Prostate gland (tissue), 2 donors: ENCODE measurements around the gene MEAK7. TPM values are rescaled to one million over a fixed set of nuclear protein-coding genes. Genes with fewer than 3 reads are reported as not detected.

ENCODE experiments used
- DNase-seq: peaks from one replicate; pipeline ENCODE4 v3.0.0-alpha.2; 2019; ENCODE audit warnings: low spot score
- H3K27ac ChIP-seq, 2 donors: fragments of 200-600 bp; sonication (generic); 2 replicates each; pipeline ENCODE4 v1.5.1; 2017 to 2019
- H3K27me3 ChIP-seq: fragments of 200-600 bp; sonication (generic); replicated peaks from 2 replicates; pipeline ENCODE4 v1.5.1; 2019; ENCODE audit not compliant: insufficient read depth
- H3K36me3 ChIP-seq, 2 donors: fragments of 200-600 bp; sonication (generic); 1 replicate in 1 of 2; 2 replicates in 1 of 2; pipeline versions ENCODE4 v1.5.1 to v1.8.1; 2017 to 2019
- H3K4me1 ChIP-seq: fragments of 200-600 bp; sonication (generic); replicated peaks from 2 replicates; pipeline ENCODE4 v1.5.1; 2019
- H3K4me3 ChIP-seq, 2 donors: fragments of 200-600 bp; sonication (generic); 2 replicates each; pipeline ENCODE4 v1.5.1; 2017 to 2019
- H3K9me3 ChIP-seq: fragments of 200-600 bp; sonication (generic); 2 replicates; pipeline ENCODE4 v1.5.1; 2017
- CTCF ChIP-seq, 4 experiments: fragments of 200-600 bp in 2 of 4; fragments of 450-650 bp in 2 of 4; sonication (generic) in 2 of 4; IDR thresholded peaks; 1 replicate in 3 of 4; 2 replicates in 1 of 4; pipeline ENCODE4 v1.5.1; 2016 to 2019; ENCODE audit warnings: antibody characterized with exemption in 4 of 4, mild to moderate bottlenecking in 2 of 4, moderate library complexity in 2 of 4
- POLR2A ChIP-seq: fragments of 450-650 bp; IDR thresholded peaks from one replicate; pipeline ENCODE4 v1.6.1; 2016; ENCODE audit warnings: antibody characterized with exemption, mild to moderate bottlenecking
- POLR2AphosphoS5 ChIP-seq: sonication (generic); formaldehyde crosslinking; IDR thresholded peaks from one replicate; pipeline ENCODE4 v1.6.1; 2017; ENCODE audit warnings: antibody characterized with exemption
- WGBS: methylation state at CpG from one replicate; pipeline ENCODE4 v1.1.5; 2018; 5-methylcytosine and 5-hydroxymethylcytosine counted together
- intact Hi-C: fragments of 100-400 bp; cut with DNase I; formaldehyde crosslinking; loops from one replicate; pipeline ENCODE4 v1.14.2; 2022
- total RNA-seq, 2 donors: library from RNA; depleted of rRNA; stranded (reverse); fragments of >200 nt; gene quantifications; one replicate each; pipeline ENCODE4 v1.1.0, GENCODE V29; 2016

Gene MEAK7
- total RNA-seq, 2 donors from 2014 or later, result 12.4 to 13.7 TPM

DNA sequence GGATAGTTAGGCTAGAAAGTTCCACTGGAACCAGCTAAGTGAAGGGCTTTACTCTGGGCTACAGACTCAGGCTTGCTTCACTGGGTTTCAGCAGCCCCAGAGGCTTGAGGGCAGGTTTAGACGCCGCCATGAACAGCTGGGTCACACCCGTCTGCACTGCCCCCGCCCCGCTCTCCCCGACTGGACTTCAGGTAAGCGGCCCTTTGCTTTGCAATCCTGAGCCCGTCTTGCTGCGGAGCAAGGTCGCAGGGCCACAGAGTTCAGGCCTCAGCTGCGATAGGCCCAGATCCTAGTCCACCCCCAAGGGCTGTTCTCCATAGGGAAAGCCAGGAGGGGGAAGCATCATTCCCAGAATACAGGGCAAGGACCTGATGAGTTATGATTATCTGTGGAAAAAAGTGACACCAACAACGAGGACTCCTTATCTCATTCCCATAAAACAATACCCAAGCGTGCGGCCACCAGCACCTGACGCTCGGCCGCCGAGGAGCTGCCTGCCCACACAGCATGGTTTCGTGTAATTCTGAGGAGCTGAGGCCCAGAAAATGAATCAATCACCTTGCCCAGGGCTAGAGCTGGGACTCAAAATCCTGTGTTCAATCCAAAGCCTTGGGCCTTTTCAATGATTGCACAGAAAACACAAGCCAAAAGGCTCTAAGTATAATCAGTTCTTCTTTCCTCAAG is 20.4 kb downstream of the MEAK7 start:
- intact Hi-C loops, result loop anchor here (2.0 to 10.0 kb wide), 3 partner anchors 207 to 519 kb away; partner anchors contain the start of gene NECAB2
- Histone ChIP-seq H3K4me3 (no peak overlapping the region), H3K4me1 (no peaks in the 10 kb centered on the region), H3K27me3 (no peaks in the 10 kb centered on the region), H3K9me3 (no peaks in the 10 kb centered on the region), H3K36me3 (no peaks in the 10 kb centered on the region), H3K27ac (no peak overlapping the region)
- DNase-seq, result no peak
- WGBS, result 86% methylated on average over 18 of the region's 19 CpGs
- TF ChIP-seq POLR2AphosphoS5 (no peak), CTCF (IDR thresholded peaks at IDR 0.05) (no peak), POLR2A (no peak)

DNA sequence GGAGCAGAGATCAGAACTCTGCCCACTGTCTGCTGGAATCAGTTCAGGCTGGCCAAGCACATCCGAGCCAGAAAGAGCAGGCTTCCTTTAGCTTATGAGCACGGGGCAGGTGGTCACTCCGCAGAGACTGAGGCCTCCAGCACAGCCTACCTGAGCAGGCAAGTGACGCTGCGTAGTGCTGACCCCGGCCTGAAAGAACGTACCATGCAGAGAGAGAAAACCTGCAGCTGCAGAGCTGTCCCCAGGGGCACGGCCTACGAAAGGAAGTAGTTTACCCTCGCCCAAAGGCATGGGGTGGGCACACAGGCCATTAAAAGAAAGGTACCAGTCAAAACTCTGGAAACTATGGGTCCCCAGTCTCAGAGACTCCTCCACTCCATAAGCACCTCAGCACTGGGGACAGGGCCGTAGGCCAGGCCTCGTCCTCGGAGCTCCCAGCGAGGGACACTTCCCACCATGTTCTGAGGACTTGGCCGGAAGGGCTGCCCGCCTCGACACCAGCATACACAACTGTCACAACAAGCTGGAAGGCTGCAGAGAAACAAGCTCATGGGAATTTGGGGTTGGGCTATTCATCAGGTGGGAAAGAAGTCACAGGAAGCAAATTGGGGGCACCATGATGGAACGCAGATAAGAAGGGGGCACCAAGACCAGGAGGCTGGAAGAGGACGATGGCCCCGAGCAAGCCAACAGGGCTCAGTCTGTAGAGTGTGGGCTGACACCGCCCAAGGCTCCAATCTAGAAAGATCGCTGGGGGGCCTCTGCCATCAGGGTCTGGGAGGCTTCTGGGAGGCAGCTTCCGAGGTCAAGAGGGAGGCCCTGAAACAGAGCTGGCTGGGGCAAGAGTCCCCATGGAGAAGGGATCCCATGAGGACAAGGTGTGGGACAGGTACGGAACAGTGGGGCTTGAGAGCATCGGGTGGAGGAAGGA is 21.2 kb downstream of the MEAK7 start:
- no peaks in the 10 kb centered on the region for H3K4me1 ChIP-seq
- WGBS, result 95% methylated on average over 25 of the region's 25 CpGs
- no peaks in the 10 kb centered on the region for H3K27me3 ChIP-seq
- no peak overlapping the region for H3K27ac ChIP-seq
- H3K4me3 ChIP-seq, result no peak overlapping the region
- TF ChIP-seq POLR2AphosphoS5, result no peak
- TF ChIP-seq CTCF (IDR thresholded peaks at IDR 0.05), result no peak
- no peak for TF ChIP-seq POLR2A
- no peaks in the 10 kb centered on the region for H3K36me3 ChIP-seq
- intact Hi-C loops, result loop anchor here (2.0 to 10.0 kb wide), 3 partner anchors 206 to 518 kb away; partner anchors contain the start of gene NECAB2
- H3K9me3 ChIP-seq, result no peaks in the 10 kb centered on the region
- no peak for DNase-seq

DNA sequence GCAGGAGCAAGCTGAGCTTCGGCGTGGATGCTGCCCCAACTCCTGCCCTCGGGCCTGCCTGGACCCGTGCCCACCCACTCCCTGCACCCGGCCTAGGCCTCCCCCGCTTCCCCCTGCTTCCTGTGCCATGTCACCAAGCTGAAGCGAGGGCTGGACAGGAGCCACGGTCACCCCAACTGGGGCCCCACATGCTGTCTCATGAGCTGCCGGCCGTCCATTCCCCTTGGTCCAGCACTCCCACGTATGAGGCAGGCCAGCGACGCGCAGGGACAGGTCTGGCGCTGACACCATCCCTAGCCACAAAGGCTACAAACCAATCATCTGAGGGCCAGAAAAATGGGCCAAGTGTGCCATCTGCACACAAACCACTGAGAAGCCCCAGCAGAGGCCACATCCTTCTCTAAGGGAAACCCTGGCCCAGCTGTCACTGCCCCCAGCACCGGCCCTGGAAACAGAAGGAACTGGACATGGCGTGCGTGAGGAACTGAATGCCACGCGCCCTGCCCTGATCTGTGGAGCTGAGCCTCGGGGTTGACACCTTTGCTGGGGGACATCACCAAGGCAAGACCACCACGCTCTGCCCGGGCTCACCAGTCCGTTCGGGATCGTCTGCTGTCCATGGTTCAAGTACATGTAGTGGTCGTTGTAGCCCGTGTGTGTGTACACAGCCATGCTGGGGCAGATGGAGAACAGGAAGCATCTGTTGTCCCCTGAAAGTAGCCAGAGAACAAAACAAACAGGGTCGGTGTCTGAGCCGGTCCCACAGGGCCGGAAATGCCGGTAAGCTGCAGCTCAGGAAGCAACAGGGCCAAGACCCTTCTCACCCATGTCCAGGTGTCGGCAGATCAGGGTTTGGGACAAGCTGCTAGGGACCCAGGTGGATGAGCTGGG is 22.2 kb downstream of the MEAK7 start:
- no peak overlapping the region for H3K4me3 ChIP-seq
- no peak for DNase-seq
- TF ChIP-seq CTCF (IDR thresholded peaks at IDR 0.05) (no peak), POLR2AphosphoS5 (no peak)
- H3K36me3 ChIP-seq, result no peaks in the 10 kb centered on the region
- no peaks in the 10 kb centered on the region for H3K27me3 ChIP-seq
- H3K4me1 ChIP-seq, result no peaks in the 10 kb centered on the region
- intact Hi-C loops, result loop anchor here (2.0 to 10.0 kb wide), 3 partner anchors 205 to 517 kb away; partner anchors contain the start of gene NECAB2
- no peaks in the 10 kb centered on the region for H3K9me3 ChIP-seq
- WGBS, result 68% methylated on average over 33 of the region's 33 CpGs
- no peak overlapping the region for H3K27ac ChIP-seq

- H3K4me1 ChIP-seq, result no peaks in the 10 kb centered on the region
- H3K36me3 ChIP-seq, result no peaks in the 10 kb centered on the region
- no peaks in the 10 kb centered on the region for H3K9me3 ChIP-seq
- 91% methylated on average over 26 of the region's 26 CpGs for WGBS
- TF ChIP-seq POLR2A (no peak), POLR2AphosphoS5 (no peak), CTCF (IDR thresholded peaks at IDR 0.05) (no peak)
- no peak overlapping the region for H3K27ac ChIP-seq
- H3K27me3 ChIP-seq, result no peaks in the 10 kb centered on the region
- intact Hi-C loops, result loop anchor here (10.0 kb wide), 2 partner anchors 396 to 516 kb away; partner anchors contain the start of gene NECAB2
- H3K4me3 ChIP-seq, result no peak overlapping the region
- no peak for DNase-seq
These were observed 23.3 kb downstream of the MEAK7 start for GRCh38 chr16:84481051-84481735.
